ENCODE data around the gene CDKN2AIP.
"Not testable (repeated sequence)": the region's sequence is repeated elsewhere in the genome, so short reads cannot be mapped to it uniquely, and the experiment has no call there.

CDKN2AIP gene

GRCh38 chr4:183424109-183424744, 20.2 kb upstream of the CDKN2AIP start:
- H3K27ac ChIP-seq (ENCODE audit: low read depth, low read length), result no peak overlapping the region
- no peak overlapping the region for H3K4me3 ChIP-seq (ENCODE audit: low read length)
- no peaks in the 10 kb centered on the region for H3K4me1 ChIP-seq (ENCODE audit: control insufficient read depth, insufficient read depth, low read length)

GRCh38 chr4:183426507-183426906, 17.9 kb upstream of the CDKN2AIP start:
- Histone ChIP-seq H3K27ac (ENCODE audit: low read depth, low read length) (no peak overlapping the region), H3K27me3 (ENCODE audit: control insufficient read depth, insufficient read depth, low read length) (no peaks in the 10 kb centered on the region), H3K4me1 (ENCODE audit: control insufficient read depth, insufficient read depth, low read length) (no peaks in the 10 kb centered on the region), H3K4me3 (ENCODE audit: low read length) (no peak overlapping the region), H3K36me3 (ENCODE audit: control insufficient read depth, insufficient read depth, low read length) (no peaks in the 10 kb centered on the region), H3K9ac (ENCODE audit: low read length) (no peak overlapping the region)

More at GRCh38 chr4:183424109-183424744, 20.2 kb upstream of the CDKN2AIP start:
- H3K36me3 ChIP-seq (ENCODE audit: control insufficient read depth, insufficient read depth, low read length), result no peaks in the 10 kb centered on the region
- no peak overlapping the region for H3K9ac ChIP-seq (ENCODE audit: low read length)
- no peaks in the 10 kb centered on the region for H3K27me3 ChIP-seq (ENCODE audit: control insufficient read depth, insufficient read depth, low read length)

- H3K4me3 ChIP-seq (ENCODE audit: low read length), result no peak overlapping the region
- no peak overlapping the region for H3K9ac ChIP-seq (ENCODE audit: low read length)
- H3K27me3 ChIP-seq (ENCODE audit: control insufficient read depth, insufficient read depth, low read length), result no peaks in the 10 kb centered on the region
- H3K36me3 ChIP-seq (ENCODE audit: control insufficient read depth, insufficient read depth, low read length), result no peaks in the 10 kb centered on the region
- H3K27ac ChIP-seq (ENCODE audit: low read depth, low read length), result no peak overlapping the region
- no peaks in the 10 kb centered on the region for H3K4me1 ChIP-seq (ENCODE audit: control insufficient read depth, insufficient read depth, low read length)
These were observed 14.9 kb upstream of the CDKN2AIP start for GRCh38 chr4:183429489-183429888.

- H3K36me3 ChIP-seq (ENCODE audit: control insufficient read depth, insufficient read depth, low read length), result no peaks in the 10 kb centered on the region
- no peaks in the 10 kb centered on the region for H3K27me3 ChIP-seq (ENCODE audit: control insufficient read depth, insufficient read depth, low read length)
- H3K4me1 ChIP-seq (ENCODE audit: control insufficient read depth, insufficient read depth, low read length), result no peaks in the 10 kb centered on the region
- no peak overlapping the region for H3K4me3 ChIP-seq (ENCODE audit: low read length)
- no peak overlapping the region for H3K9ac ChIP-seq (ENCODE audit: low read length)
- no peak overlapping the region for H3K27ac ChIP-seq (ENCODE audit: low read depth, low read length)
These were observed 14.0 kb upstream of the CDKN2AIP start for GRCh38 chr4:183430317-183430993.

GRCh38 chr4:183430994-183431347, 13.5 kb upstream of the CDKN2AIP start:
- Histone ChIP-seq H3K9ac (ENCODE audit: low read length) (no peak overlapping the region), H3K27ac (ENCODE audit: low read depth, low read length) (no peak overlapping the region)

GRCh38 chr4:183431614-183432013, 12.8 kb upstream of the CDKN2AIP start:
- Histone ChIP-seq H3K4me3 (ENCODE audit: low read length) (no peak overlapping the region), H3K27me3 (ENCODE audit: control insufficient read depth, insufficient read depth, low read length) (no peaks in the 10 kb centered on the region), H3K36me3 (ENCODE audit: control insufficient read depth, insufficient read depth, low read length) (no peaks in the 10 kb centered on the region)

More at GRCh38 chr4:183430994-183431347, 13.5 kb upstream of the CDKN2AIP start:
- Histone ChIP-seq H3K4me1 (ENCODE audit: control insufficient read depth, insufficient read depth, low read length) (no peaks in the 10 kb centered on the region), H3K36me3 (ENCODE audit: control insufficient read depth, insufficient read depth, low read length) (no peaks in the 10 kb centered on the region), H3K27me3 (ENCODE audit: control insufficient read depth, insufficient read depth, low read length) (no peaks in the 10 kb centered on the region), H3K4me3 (ENCODE audit: low read length) (no peak overlapping the region)

GRCh38 chr4:183433183-183433582, 11.3 kb upstream of the CDKN2AIP start:
- not testable (repeated sequence) for H3K4me1 ChIP-seq (ENCODE audit: control insufficient read depth, insufficient read depth, low read length); H3K27ac ChIP-seq (ENCODE audit: low read depth, low read length); H3K4me3 ChIP-seq (ENCODE audit: low read length); H3K27me3 ChIP-seq (ENCODE audit: control insufficient read depth, insufficient read depth, low read length); H3K9ac ChIP-seq (ENCODE audit: low read length); H3K36me3 ChIP-seq (ENCODE audit: control insufficient read depth, insufficient read depth, low read length)

More at GRCh38 chr4:183431614-183432013, 12.8 kb upstream of the CDKN2AIP start:
- no peak overlapping the region for H3K9ac ChIP-seq (ENCODE audit: low read length)
- H3K27ac ChIP-seq (ENCODE audit: low read depth, low read length), result no peak overlapping the region
- no peaks in the 10 kb centered on the region for H3K4me1 ChIP-seq (ENCODE audit: control insufficient read depth, insufficient read depth, low read length)

GRCh38 chr4:183434264-183434663, 10.2 kb upstream of the CDKN2AIP start:
- Histone ChIP-seq H3K27me3 (ENCODE audit: control insufficient read depth, insufficient read depth, low read length) (no peaks in the 10 kb centered on the region), H3K27ac (ENCODE audit: low read depth, low read length) (no peak overlapping the region), H3K36me3 (ENCODE audit: control insufficient read depth, insufficient read depth, low read length) (no peaks in the 10 kb centered on the region), H3K4me1 (ENCODE audit: control insufficient read depth, insufficient read depth, low read length) (no peaks in the 10 kb centered on the region), H3K4me3 (ENCODE audit: low read length) (no peak overlapping the region), H3K9ac (ENCODE audit: low read length) (no peak overlapping the region)

GRCh38 chr4:183434666-183435190, 9.7 kb upstream of the CDKN2AIP start:
- H3K4me3 ChIP-seq (ENCODE audit: low read length), result no peak overlapping the region
- H3K36me3 ChIP-seq (ENCODE audit: control insufficient read depth, insufficient read depth, low read length), result no peaks in the 10 kb centered on the region
- no peak overlapping the region for H3K9ac ChIP-seq (ENCODE audit: low read length)
- no peaks in the 10 kb centered on the region for H3K4me1 ChIP-seq (ENCODE audit: control insufficient read depth, insufficient read depth, low read length)
- H3K27me3 ChIP-seq (ENCODE audit: control insufficient read depth, insufficient read depth, low read length), result no peaks in the 10 kb centered on the region
- H3K27ac ChIP-seq (ENCODE audit: low read depth, low read length), result no peak overlapping the region

GRCh38 chr4:183435803-183436202, 8.6 kb upstream of the CDKN2AIP start:
- no peaks in the 10 kb centered on the region for H3K36me3 ChIP-seq (ENCODE audit: control insufficient read depth, insufficient read depth, low read length)
- no peak overlapping the region for H3K4me3 ChIP-seq (ENCODE audit: low read length)
- no peaks in the 10 kb centered on the region for H3K27me3 ChIP-seq (ENCODE audit: control insufficient read depth, insufficient read depth, low read length)
- H3K4me1 ChIP-seq (ENCODE audit: control insufficient read depth, insufficient read depth, low read length), result no peaks in the 10 kb centered on the region
- H3K9ac ChIP-seq (ENCODE audit: low read length), result no peak overlapping the region
- no peak overlapping the region for H3K27ac ChIP-seq (ENCODE audit: low read depth, low read length)

- Histone ChIP-seq H3K36me3 (ENCODE audit: control insufficient read depth, insufficient read depth, low read length) (no peaks in the 10 kb centered on the region), H3K27me3 (ENCODE audit: control insufficient read depth, insufficient read depth, low read length) (no peaks in the 10 kb centered on the region), H3K9ac (ENCODE audit: low read length) (no peak overlapping the region), H3K4me1 (ENCODE audit: control insufficient read depth, insufficient read depth, low read length) (no peaks in the 10 kb centered on the region), H3K4me3 (ENCODE audit: low read length) (no peak overlapping the region), H3K27ac (ENCODE audit: low read depth, low read length) (no peak overlapping the region)
These were observed 8.0 kb upstream of the CDKN2AIP start for GRCh38 chr4:183436417-183436816.

GRCh38 chr4:183437452-183437851, 7.0 kb upstream of the CDKN2AIP start:
- Histone ChIP-seq H3K4me1 (ENCODE audit: control insufficient read depth, insufficient read depth, low read length) (no peaks in the 10 kb centered on the region), H3K9ac (ENCODE audit: low read length) (no peak overlapping the region), H3K36me3 (ENCODE audit: control insufficient read depth, insufficient read depth, low read length) (no peaks in the 10 kb centered on the region), H3K4me3 (ENCODE audit: low read length) (no peak overlapping the region), H3K27me3 (ENCODE audit: control insufficient read depth, insufficient read depth, low read length) (no peaks in the 10 kb centered on the region), H3K27ac (ENCODE audit: low read depth, low read length) (no peak overlapping the region)

All from rectal smooth muscle tissue (tissue), 1 donor.